Smooth muscle cell (in vitro differentiated cells): ENCODE results near the gene NTRK1. TPM values are rescaled to one million over a fixed set of nuclear protein-coding genes. Genes with fewer than 3 reads are reported as not detected.

ENCODE experiments used
- DNase-seq: peaks from one replicate; lab custom pipeline; 2025; ENCODE audit not compliant: unreplicated experiment; lab: John Stamatoyannopoulos, UW
- H2AFZ ChIP-seq: fragments of 200-600 bp; sonication (generic); 2 replicates; pipeline ENCODE4 v1.6.0; 2016; ENCODE audit warnings: antibody characterized with exemption, low read depth, mild to moderate bottlenecking
- H3F3A ChIP-seq: fragments of 200-600 bp; sonication (generic); 2 replicates; pipeline ENCODE4 v1.6.0; 2017; ENCODE audit warnings: antibody characterized with exemption, low read depth
- H3K27ac ChIP-seq: fragments of 200-600 bp; sonication (generic); 2 replicates; pipeline ENCODE4 v1.5.1; 2016; ENCODE audit warnings: low read depth, mild to moderate bottlenecking
- H3K27me3 ChIP-seq: fragments of 200-600 bp; sonication (generic); 2 replicates; pipeline ENCODE4 v1.6.1; 2016; ENCODE audit warnings: low read depth, mild to moderate bottlenecking
- H3K36me3 ChIP-seq: fragments of 200-600 bp; sonication (generic); 2 replicates; pipeline ENCODE4 v1.5.1; 2016; ENCODE audit warnings: low read depth
- H3K4me1 ChIP-seq: fragments of 200-600 bp; sonication (generic); 2 replicates; pipeline ENCODE4 v1.5.1; 2016; ENCODE audit warnings: low read depth
- H3K4me2 ChIP-seq: fragments of 200-600 bp; sonication (generic); 2 replicates; pipeline ENCODE4 v1.6.0; 2016; ENCODE audit warnings: mild to moderate bottlenecking
- H3K4me3 ChIP-seq: fragments of 200-600 bp; sonication (generic); 2 replicates; pipeline ENCODE4 v1.5.1; 2016; ENCODE audit warnings: mild to moderate bottlenecking
- H3K79me2 ChIP-seq: fragments of 200-600 bp; sonication (generic); 2 replicates; pipeline ENCODE4 v1.6.0; 2016; ENCODE audit warnings: low read depth, mild to moderate bottlenecking
- H3K9ac ChIP-seq: fragments of 200-600 bp; sonication (generic); 2 replicates; pipeline ENCODE4 v1.6.0; 2016; ENCODE audit warnings: low read depth
- H3K9me3 ChIP-seq: fragments of 200-600 bp; sonication (generic); replicated peaks from 2 replicates; pipeline ENCODE4 v1.5.1; 2016; ENCODE audit warnings: low read depth
- H4K20me1 ChIP-seq: fragments of 200-600 bp; sonication (generic); 2 replicates; pipeline ENCODE4 v1.6.0; 2016; ENCODE audit warnings: low read depth
- WGBS: methylation state at CpG from one replicate; pipeline ENCODE4 v1.1.7; 2016; ENCODE audit warnings: low lambda C conversion rate; 5-methylcytosine and 5-hydroxymethylcytosine counted together
- polyA plus RNA-seq: library from polyadenylated mRNA; unstranded; fragments of >200 nt; fragmentation: Nextera tagmentation; extraction: Ambion mirVana; gene quantifications from 2 replicates; pipeline ENCODE4 v1.2.1, GENCODE V29; 2016
- total RNA-seq: library from RNA; depleted of rRNA; stranded (reverse); fragments of >200 nt; gene quantifications from 2 replicates; pipeline ENCODE4 v1.2.3, GENCODE V29; 2014
- TF ChIP-seq, protein P1 (sequence below): fragments of 200-600 bp; sonication (generic); IDR thresholded peaks from 2 replicates; pipeline ENCODE4 v1.5.1; 2017; ENCODE audit warnings: borderline replicate concordance, mild to moderate bottlenecking, antibody characterized with exemption; ENCODE audit not compliant: insufficient read depth, poor library complexity, severe bottlenecking

Gene NTRK1
- total and polyA plus RNA-seq, 2 experiments from 2014 or later = 0.85 to 3.6 TPM

GRCh38 chr1:156908541-156908940 is 47.9 kb downstream of the NTRK1 start:
- 98% methylated on average over 27 of the region's 29 CpGs for WGBS
- no peaks in the 10 kb centered on the region for H4K20me1 ChIP-seq
- H3F3A ChIP-seq = peaks cover 6% of the 10 kb centered on the region
- no peaks in the 10 kb centered on the region for H3K27me3 ChIP-seq
- no peak overlapping the region for H3K27ac ChIP-seq
- TF ChIP-seq, protein P1, sequence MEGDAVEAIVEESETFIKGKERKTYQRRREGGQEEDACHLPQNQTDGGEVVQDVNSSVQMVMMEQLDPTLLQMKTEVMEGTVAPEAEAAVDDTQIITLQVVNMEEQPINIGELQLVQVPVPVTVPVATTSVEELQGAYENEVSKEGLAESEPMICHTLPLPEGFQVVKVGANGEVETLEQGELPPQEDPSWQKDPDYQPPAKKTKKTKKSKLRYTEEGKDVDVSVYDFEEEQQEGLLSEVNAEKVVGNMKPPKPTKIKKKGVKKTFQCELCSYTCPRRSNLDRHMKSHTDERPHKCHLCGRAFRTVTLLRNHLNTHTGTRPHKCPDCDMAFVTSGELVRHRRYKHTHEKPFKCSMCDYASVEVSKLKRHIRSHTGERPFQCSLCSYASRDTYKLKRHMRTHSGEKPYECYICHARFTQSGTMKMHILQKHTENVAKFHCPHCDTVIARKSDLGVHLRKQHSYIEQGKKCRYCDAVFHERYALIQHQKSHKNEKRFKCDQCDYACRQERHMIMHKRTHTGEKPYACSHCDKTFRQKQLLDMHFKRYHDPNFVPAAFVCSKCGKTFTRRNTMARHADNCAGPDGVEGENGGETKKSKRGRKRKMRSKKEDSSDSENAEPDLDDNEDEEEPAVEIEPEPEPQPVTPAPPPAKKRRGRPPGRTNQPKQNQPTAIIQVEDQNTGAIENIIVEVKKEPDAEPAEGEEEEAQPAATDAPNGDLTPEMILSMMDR = no peak
- no peak overlapping the region for H3K9ac ChIP-seq
- H2AFZ ChIP-seq = no peak overlapping the region
- no peaks in the 10 kb centered on the region for H3K79me2 ChIP-seq
- no peaks in the 10 kb centered on the region for H3K9me3 ChIP-seq
- DNase-seq = no peak
- H3K36me3 ChIP-seq = no peaks in the 10 kb centered on the region
- H3K4me1 ChIP-seq = no peaks in the 10 kb centered on the region
- H3K4me2 ChIP-seq = no peak overlapping the region
- H3K4me3 ChIP-seq = no peak overlapping the region

GRCh38 chr1:156908955-156909354 is 48.3 kb downstream of the NTRK1 start:
- no peak overlapping the region for H2AFZ ChIP-seq
- H3K79me2 ChIP-seq = no peaks in the 10 kb centered on the region
- no peak overlapping the region for H3K4me3 ChIP-seq
- no peaks in the 10 kb centered on the region for H3K36me3 ChIP-seq
- H4K20me1 ChIP-seq = no peaks in the 10 kb centered on the region
- H3F3A ChIP-seq = peaks cover 6% of the 10 kb centered on the region
- no peak overlapping the region for H3K4me2 ChIP-seq
- no peaks in the 10 kb centered on the region for H3K9me3 ChIP-seq
- H3K9ac ChIP-seq = no peak overlapping the region
- 98% methylated on average over 10 of the region's 10 CpGs for WGBS
- no peak overlapping the region for H3K27ac ChIP-seq
- no peaks in the 10 kb centered on the region for H3K4me1 ChIP-seq
- DNase-seq = no peak
- TF ChIP-seq, protein P1 = no peak
- no peaks in the 10 kb centered on the region for H3K27me3 ChIP-seq

DNA sequence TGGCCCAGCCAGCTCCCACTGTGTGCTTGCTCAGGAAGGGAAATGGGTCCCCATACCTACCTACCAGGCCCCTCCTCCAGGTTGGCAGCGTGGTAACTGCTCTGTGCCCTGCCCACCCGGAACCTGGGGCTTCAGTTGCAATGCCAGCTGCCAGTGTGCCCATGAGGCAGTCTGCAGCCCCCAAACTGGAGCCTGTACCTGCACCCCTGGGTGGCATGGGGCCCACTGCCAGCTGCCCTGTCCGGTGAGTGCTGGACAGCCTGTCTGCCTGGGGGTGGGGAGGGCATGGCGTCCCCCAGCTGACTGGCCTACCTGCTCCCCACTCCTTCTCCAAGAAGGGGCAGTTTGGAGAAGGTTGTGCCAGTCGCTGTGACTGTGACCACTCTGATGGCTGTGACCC is 49.0 kb downstream of the NTRK1 start:
- no peak overlapping the region for H2AFZ ChIP-seq
- H4K20me1 ChIP-seq = no peaks in the 10 kb centered on the region
- H3K4me1 ChIP-seq = peaks cover 3% of the 10 kb centered on the region
- H3K9me3 ChIP-seq = no peaks in the 10 kb centered on the region
- 79% methylated on average over 5 of the region's 5 CpGs for WGBS
- H3K79me2 ChIP-seq = no peaks in the 10 kb centered on the region
- no peak for DNase-seq
- no peak overlapping the region for H3K4me2 ChIP-seq
- no peak overlapping the region for H3K9ac ChIP-seq
- H3K4me3 ChIP-seq = no peak overlapping the region
- H3K27ac ChIP-seq = no peak overlapping the region
- no peaks in the 10 kb centered on the region for H3K36me3 ChIP-seq
- TF ChIP-seq, protein P1 = no peak
- H3F3A ChIP-seq = peaks cover 6% of the 10 kb centered on the region
- no peaks in the 10 kb centered on the region for H3K27me3 ChIP-seq

DNA sequence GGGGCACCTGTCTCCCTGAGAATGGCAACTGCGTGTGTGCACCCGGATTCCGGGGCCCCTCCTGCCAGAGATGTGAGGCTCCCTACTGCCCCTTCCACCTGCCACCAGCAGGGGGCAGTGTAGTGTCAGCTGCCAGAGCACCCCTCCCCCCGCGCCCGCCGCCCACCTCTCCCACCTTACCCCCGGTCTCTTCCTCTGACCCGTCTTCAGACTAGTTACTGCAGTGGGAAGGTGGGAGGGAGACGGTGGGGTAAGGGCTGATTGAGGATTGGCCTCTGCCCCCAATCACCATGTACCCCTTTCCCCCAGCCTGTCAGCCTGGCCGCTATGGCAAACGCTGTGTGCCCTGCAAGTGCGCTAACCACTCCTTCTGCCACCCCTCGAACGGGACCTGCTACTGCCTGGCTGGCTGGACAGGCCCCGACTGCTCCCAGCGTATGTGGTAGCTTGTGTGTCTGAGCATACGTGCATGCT is 49.7 kb downstream of the NTRK1 start:
- Histone ChIP-seq H3K27ac (no peak overlapping the region), H3K36me3 (no peaks in the 10 kb centered on the region), H3K4me3 (no peak overlapping the region), H3K4me1 (peaks cover 3% of the 10 kb centered on the region), H3K79me2 (no peaks in the 10 kb centered on the region), H3K4me2 (no peak overlapping the region), H3K9me3 (no peaks in the 10 kb centered on the region), H3F3A (peaks cover 6% of the 10 kb centered on the region), H2AFZ (no peak overlapping the region), H3K9ac (no peak overlapping the region), H3K27me3 (no peaks in the 10 kb centered on the region), H4K20me1 (no peaks in the 10 kb centered on the region)
- no peak for DNase-seq
- 37% methylated on average over 14 of the region's 18 CpGs for WGBS
- TF ChIP-seq, protein P1 = peak; percentile 84
